Sigmoid colon (tissue), 4 donors: Measurements from ENCODE around the gene TULP3.
"Not testable (repeated sequence)": the region's sequence is repeated elsewhere in the genome, so short reads cannot be mapped to it uniquely, and the experiment has no call there.

Experiments used
- POLR2A ChIP-seq, 2 donors: fragments of 450-650 bp; IDR thresholded peaks; one replicate each; pipeline ENCODE4 v1.6.1; 2016; ENCODE audit warnings: antibody characterized with exemption in 2 of 2, mild to moderate bottlenecking in 2 of 2, moderate library complexity in 2 of 2
- POLR2AphosphoS5 ChIP-seq, 4 donors: sonication (generic); formaldehyde crosslinking; IDR thresholded peaks; one replicate each; pipeline ENCODE4 v1.6.1; 2017; ENCODE audit warnings: antibody characterized with exemption in 4 of 4
- TF ChIP-seq, protein P1 (sequence below), 4 experiments: fragments of 450-650 bp in 3 of 4; fragments of 200-600 bp in 1 of 4; IDR thresholded peaks; one replicate each; pipeline ENCODE4 v1.5.1; 2016 to 2019; ENCODE audit warnings: antibody characterized with exemption in 4 of 4, mild to moderate bottlenecking in 3 of 4, moderate library complexity in 2 of 4

- not testable (repeated sequence) for TF ChIP-seq POLR2A, POLR2AphosphoS5 (IDR thresholded peaks at IDR 0.05)
- TF ChIP-seq, protein P1, sequence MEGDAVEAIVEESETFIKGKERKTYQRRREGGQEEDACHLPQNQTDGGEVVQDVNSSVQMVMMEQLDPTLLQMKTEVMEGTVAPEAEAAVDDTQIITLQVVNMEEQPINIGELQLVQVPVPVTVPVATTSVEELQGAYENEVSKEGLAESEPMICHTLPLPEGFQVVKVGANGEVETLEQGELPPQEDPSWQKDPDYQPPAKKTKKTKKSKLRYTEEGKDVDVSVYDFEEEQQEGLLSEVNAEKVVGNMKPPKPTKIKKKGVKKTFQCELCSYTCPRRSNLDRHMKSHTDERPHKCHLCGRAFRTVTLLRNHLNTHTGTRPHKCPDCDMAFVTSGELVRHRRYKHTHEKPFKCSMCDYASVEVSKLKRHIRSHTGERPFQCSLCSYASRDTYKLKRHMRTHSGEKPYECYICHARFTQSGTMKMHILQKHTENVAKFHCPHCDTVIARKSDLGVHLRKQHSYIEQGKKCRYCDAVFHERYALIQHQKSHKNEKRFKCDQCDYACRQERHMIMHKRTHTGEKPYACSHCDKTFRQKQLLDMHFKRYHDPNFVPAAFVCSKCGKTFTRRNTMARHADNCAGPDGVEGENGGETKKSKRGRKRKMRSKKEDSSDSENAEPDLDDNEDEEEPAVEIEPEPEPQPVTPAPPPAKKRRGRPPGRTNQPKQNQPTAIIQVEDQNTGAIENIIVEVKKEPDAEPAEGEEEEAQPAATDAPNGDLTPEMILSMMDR (IDR thresholded peaks at IDR 0.05), result not testable (repeated sequence)
Measured at GRCh38 chr12:2863402-2863801, 27.3 kb upstream of the TULP3 start.
